Stimulated activated CD8-positive, alpha-beta memory T cell treated with anti-CD3 and anti-CD28 coated beads, Interleukin-15, amount 100 ng/mL, for 1 hour (primary cell): ENCODE results near the gene FAM110C.
"Not testable (repeated sequence)": the region's sequence is repeated elsewhere in the genome, so short reads cannot be mapped to it uniquely, and the experiment has no call there.

Experiments used
- DNase-seq: peaks from one replicate; pipeline ENCODE4 v3.0.0-alpha.2; 2020; ENCODE audit warnings: low read depth

FAM110C gene, protein sequence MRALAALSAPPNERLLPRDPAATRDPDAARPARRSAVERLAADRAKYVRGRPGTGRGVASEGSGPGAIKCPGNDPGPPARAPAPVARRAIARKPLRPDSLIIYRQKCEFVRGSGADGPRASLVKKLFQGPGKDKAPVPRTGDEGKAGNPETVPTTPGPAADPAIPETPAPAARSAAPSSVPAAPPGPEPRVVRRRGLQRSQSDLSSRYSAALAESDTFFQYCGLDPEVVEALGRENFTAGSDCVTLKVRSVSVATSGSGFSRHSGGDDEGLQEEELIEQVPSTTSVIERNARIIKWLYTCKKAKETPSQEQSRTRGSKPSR

GRCh38 chr2:46471-47345 lies at the start of gene FAM110C:
TSS of gene FAM110C (minus strand) at chr2:46505. CDS start at chr2:46385, 120 bp downstream.
- peak; percentile 19 for DNase-seq

DNA sequence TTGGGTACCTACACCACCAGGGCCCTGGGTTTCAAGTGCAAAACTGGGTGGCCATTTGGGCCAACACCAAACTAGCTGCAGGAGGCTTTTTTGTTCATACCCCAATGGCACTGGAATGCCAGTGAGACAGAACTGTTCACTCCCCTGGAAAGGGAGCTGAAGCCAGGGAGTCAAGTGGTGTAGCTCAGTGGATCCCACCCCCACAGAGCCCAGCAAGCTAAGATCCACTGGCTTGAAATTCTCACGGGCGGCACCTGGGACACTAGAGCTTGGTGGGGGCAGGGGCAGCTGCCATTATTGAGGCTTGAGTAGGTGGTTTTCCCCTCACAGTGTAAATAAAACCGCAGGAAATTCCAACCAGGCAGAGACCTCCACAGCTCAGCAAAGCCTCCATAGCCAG lies 46.0 kb upstream of the FAM110C start:
- no peak for DNase-seq

GRCh38 chr2:90645-91312 lies 44.5 kb upstream of the FAM110C start:
- no peak for DNase-seq

DNA sequence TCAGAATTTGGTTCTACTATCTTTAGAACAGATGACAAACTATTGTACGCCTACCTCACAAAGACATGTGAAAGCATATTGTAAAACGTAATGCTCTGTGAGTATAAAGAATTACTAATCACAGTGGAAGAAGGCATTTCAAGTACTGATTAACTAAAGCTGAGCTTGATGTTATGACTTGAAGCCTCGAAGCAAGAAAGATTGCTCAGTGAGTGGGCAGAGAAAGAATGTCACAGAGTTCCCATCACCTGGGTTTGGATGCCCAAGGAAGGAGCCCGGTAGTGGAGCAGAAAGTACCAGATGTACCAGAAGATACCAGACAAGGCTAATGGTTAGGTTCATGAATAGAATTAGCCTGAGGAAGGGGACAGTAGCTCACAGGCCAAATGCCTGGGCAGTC lies 39.5 kb upstream of the FAM110C start:
- DNase-seq: no peak

DNA sequence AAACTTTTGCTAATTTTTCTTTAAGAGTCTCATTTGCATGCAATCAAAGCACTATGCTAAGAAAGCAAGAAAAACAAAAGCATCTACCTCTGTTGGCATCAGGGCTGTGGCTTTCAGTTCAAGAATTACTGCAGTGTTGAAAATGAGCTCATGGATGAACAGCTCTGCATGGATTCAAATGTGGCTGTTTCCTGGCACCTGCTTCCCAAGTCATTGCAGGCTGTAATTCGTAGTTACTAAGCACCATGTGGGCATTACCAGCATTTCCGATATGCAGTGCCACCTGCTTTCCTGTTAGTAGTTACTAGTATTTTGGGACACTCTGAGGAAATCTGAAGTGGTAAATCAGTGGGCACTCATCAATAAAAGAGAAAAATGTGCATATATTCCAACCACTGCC lies 37.8 kb upstream of the FAM110C start:
- DNase-seq: no peak

DNA sequence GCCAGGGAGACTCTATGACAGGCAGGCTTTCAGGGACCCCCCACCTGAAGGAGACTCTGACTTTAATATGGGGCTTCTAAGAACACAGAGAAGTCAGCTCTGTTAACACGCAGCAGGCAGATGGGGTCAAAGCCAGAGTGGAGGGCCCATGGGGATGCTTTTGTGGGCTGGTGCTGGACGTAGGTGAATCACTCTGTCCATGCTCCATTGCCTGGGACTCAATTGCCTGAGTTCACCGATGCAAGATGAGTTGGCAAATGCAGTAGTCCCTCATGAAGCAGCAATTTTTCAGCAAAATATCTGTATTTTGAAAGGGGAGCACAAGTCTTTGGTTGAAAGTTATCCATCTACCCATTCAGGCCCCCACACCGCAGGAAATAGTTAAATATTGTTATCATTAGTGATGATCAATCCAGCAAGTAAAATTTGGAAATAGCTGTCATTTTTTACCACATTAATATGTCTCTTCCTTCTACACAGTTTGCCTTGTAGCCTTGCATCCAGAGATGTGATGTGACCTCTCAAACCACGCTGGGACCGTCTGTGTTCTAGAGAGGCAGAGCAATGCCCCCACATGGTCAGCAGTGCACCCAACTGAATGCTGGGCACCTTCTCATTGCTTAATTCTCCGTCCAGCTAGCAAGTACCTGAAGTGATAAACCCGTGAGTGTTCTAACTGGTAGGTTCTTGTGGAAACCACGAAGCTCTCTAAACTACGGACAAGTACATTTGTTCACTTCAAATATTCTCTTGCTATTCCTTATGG lies 34.8 kb upstream of the FAM110C start:
- no peak for DNase-seq

- no peak for DNase-seq
These were observed 34.1 kb upstream of the FAM110C start for GRCh38 chr2:80378-80777.

- DNase-seq: no peak
These were observed 25.2 kb upstream of the FAM110C start for GRCh38 chr2:71309-72035.

- no peak for DNase-seq
These were observed 23.4 kb upstream of the FAM110C start for GRCh38 chr2:69366-70344.

- not testable (repeated sequence) for DNase-seq
These were observed 22.3 kb upstream of the FAM110C start for GRCh38 chr2:68637-69036.

GRCh38 chr2:66853-67252 lies 20.5 kb upstream of the FAM110C start:
- no peak for DNase-seq

DNA sequence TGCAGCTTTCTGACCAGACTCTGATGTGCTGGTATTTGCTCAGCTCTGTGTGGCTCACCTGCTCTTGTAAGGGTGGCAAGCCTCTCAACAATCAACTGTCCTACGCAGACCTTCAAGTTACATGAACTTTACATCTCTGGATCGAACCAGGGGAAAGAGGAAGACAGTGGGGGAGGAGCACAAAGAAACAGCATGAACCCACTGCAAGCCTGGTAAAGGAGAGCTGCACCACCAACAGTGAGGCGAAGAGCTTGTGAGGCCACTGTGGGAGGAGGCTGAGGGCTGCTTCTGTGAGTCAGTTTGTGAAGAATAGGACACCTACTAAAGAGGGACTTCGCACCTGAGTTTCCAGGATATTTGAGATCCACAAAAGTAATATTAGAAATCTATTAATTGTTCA lies 18.8 kb upstream of the FAM110C start:
- no peak for DNase-seq

- DNase-seq: no peak
These were observed 9.5 kb upstream of the FAM110C start for GRCh38 chr2:55587-56448.

DNA sequence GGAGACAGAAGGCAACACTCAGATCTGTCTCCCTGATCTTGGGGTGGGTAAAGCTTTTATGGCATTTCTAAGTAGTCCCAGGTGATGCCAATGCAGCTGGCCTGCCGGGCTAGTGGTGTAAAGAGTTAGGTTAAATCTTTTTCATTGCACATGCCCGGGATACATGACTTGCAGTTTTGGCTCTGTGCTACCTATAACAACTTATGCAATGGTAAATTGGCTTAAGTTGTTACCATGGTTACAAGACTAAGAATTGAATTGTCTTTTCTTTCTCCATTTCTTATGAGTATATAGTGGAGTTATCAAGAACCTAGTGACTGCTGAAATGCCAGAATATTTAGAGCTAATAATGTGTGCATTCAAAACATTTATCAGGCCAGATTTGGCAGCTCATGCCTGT lies 5.3 kb upstream of the FAM110C start:
- DNase-seq: no peak

DNA sequence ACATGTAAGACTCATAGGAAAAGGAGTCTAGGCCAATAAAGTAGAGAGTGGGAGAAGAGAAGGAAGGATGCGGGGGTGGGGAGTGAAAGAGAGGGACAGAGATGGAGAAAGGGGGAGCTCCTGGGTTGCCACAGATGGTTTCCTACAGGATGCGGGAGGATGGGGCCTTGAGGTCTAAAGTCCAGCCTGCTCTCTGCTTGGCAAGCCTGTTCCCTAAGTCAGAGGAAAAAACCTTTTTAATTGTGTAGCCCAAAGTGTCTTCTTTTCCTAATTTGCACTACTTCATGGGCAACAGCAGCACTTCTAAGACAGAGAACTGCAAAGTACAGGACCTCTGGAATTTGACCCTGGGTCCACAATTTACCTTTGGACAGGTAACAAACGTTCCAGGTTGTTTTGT lies 1.4 kb upstream of the FAM110C start:
- DNase-seq: no peak

DNA sequence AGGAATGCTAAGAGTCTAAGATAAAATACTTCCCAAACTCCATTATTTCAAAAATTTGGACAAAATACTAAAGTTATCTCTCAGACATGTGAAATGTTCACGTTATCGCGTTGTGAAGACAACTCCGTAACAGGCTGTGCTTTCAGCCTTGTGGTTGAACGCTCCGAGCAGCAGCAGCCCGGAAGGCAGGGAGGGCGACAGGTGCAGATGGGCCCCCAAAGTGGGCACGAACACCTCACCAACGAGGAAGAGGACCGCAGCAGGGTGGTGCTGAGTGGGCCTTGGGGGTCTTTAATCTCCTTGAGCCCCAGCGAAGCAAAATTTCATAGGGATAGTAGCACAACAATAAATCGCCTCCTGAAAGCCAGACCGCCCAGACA lies 1.0 kb upstream of the FAM110C start:
- DNase-seq: no peak

DNA sequence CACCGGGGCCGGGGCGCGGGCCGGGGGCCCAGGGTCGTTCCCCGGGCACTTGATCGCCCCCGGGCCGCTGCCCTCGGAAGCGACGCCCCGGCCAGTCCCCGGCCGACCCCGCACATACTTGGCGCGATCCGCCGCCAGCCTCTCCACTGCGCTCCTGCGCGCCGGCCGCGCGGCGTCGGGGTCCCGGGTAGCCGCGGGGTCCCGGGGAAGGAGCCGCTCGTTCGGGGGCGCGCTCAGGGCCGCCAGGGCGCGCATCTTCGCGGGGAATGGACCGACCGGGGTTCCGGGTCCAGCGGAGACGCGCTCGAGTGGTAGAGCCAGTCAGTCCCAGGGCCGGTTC lies 204 bp downstream of the FAM110C start:
- DNase-seq: no peak

DNA sequence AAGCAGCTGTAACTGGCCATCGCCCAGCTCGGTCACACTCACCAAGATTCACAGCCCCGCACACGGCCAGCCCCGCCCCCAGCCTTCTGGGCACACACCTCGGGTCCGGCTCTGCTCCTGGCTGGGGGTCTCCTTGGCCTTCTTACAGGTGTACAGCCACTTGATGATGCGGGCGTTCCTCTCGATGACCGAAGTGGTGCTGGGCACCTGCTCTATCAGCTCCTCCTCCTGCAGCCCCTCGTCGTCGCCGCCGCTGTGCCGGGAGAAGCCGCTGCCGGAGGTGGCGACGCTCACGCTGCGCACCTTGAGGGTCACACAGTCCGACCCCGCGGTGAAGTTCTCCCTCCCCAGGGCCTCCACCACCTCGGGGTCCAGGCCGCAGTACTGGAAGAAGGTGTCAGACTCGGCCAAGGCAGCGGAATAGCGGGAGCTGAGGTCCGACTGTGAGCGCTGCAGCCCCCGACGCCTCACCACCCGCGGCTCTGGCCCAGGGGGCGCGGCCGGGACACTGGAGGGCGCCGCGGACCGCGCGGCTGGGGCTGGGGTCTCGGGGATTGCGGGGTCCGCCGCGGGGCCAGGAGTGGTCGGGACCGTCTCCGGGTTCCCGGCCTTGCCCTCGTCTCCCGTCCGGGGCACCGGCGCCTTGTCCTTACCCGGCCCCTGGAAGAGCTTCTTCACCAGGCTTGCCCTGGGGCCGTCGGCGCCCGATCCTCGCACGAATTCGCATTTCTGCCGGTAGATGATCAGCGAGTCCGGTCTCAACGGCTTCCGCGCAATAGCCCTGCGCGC lies 769 bp downstream of the FAM110C start:
- DNase-seq: no peak
